Measurements from ENCODE around the gene GNAL.

Gene GNAL

DNA sequence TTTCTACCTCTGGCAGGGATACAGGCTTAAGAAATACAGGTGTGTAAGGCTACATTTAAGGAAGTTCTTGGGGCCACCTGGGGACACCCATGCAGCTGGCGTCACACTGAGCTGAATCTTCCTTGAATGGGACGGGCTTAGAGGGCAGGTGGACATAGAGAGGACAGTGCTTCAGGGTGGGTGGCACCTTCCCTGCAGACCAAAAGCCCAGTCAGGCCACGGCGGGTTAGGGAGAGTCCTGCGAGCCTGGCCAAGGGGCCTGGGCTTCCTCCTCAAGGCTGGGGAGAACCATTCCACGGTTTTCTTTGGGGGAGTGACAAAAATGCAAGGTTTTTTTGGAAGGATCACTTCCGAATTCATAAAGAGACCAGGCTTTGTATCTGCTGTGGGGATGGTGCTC, 73.4 kb downstream of the GNAL start:
- DNase-seq (ENCODE audit: low read depth): no peak

DNA sequence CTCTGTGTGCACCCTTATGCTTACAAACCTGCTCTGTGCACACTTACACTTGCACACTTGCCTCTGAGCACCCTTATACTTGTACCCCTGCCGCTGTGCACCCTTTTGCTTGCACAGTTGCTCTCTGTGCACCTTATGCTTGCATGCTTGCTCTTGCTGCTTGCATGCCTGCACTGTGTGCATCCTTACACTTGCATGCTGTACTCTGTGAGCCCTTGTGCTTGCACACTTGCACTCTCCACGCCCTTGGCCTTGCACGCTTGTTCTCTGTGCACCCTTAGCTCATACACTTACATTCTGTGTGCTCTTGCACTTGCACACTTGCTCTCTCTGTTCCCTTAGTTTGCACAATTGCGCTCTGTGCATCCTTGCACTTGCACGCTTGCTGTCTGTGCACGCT, 78.3 kb downstream of the GNAL start:
- DNase-seq (ENCODE audit: low read depth): no peak

DNA sequence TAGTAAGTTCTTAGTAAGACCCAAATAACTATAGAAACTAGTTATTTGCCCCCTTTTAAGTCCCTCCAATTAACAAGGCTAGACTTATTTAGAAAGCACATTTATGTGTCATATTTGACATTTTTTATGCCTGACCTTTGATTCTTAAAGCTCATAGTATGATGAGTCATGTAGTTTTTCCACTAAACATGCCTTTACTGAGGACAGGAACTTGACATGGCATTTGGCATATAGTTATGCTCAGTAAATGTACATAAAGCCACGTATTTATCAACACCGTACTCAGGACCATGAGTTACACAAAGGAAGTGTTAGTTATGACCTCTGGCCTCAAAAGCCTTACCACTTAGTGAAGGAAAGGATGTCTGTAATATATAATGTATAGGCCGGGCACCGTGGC, 78.9 kb downstream of the GNAL start:
- no peak for DNase-seq (ENCODE audit: low read depth)

DNA sequence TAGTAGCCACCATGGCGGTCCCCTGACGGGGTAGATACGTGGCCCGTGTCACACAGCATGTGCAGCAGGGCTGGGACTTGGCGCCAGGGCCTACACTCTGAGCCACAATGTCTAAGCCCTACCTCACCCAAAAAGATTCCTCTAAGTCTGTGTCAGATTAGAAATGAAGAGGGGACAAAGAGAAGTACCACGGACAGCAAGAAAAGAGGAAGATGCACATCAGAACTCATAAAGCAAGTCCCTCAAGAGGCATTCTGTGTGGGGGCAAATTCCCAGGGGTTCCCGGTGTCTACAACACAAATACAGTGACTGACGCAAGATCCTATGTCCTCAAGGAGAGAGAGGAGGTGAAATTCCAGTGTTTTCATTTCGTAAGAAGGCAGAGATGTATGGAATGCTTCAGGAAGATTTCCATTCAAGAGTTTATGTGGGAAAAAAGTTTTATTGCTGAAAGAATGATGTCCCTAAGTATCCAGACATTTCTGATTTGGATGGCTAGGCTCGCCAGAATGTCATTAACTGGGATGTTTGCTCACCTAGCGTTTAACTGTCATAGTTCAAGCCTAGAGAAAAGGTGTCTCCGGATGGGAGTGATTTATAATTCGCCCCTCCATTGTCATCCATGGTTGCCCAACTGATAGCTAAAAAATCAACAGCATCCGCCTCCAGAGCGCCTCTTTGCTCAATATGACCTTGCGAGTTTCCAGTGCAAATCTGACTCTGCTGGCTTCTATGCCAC, 86.5 kb downstream of the GNAL start:
- no peak for DNase-seq (ENCODE audit: low read depth)

DNA sequence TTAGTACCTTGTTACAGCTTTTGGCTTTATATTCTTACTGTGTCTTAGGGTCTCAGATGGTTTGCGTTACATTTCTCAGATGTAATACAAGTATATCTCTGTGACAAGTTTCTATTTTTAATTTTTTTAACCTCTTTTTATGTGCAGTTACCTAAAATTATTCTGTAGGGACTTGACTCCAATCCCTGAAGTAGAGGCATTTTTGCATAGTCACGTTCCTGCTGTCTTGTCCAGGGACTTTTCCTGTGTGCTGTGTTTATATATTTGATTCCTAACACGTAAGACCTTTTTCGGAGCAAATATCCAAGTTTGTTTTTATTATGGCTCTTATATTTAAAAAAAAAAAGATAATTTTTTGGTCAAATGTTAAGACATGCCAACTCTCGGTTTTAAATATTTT, 91.0 kb downstream of the GNAL start:
- no peak for DNase-seq (ENCODE audit: low read depth)

DNA sequence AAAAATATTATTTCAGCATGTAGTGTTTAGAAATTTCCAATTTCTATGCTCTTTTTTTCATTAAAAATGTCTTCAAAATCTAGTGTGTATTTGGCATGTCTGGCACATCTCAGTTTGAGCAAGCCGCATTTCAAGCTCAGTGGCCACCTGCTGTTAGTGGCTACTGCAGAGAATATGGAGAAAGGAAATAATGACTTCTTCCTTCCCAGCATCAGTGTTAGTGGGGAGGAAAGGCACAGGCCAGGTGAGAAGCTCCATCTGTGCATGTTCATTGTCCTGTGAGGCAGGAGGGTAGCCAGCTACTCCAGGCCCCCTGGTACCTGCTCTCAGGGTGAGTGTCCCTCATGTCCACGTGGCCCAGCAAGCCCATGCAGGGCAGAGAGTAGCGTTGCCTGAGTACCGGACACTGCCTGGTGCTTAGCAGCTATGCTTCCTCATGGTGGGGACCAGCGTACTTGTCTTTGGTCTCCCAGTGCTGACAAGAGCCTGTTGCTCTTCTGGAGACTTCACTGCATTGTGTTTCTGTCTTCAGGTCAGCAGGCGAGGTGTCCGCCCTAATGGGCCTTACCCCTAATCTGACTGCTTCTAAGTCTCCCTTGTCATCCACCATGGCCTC, 94.8 kb downstream of the GNAL start:
- no peak for DNase-seq (ENCODE audit: low read depth)

DNA sequence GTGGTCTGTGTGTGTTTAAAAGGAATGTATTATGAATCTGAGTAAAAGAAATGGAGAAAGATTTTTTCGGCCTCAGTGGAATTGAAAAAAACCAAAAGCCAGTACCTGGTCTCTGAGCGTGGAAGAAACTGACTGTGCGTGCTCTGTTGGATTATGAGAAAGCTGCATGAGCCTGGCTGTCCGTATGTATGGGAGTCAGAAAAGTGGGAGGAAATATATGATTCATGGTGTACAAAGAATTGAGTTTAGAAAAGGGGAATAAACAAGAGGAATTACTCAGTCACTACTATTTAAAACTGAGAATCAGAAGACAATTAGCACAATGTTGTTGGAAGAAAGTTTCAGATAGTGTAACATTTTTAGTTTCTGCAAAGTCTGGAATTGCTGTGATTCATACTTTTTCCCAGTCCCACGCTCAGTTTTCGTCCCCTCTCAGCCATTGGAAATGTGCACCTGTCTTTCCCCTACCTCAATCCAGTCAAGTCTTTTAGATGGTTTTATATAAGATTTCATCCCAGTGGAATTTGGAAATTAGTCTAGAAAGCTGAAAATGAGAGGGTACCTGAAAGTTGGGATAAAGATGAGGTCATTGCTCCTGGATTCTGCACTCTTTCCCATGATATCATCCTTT, 95.7 kb downstream of the GNAL start:
- DNase-seq (ENCODE audit: low read depth): no peak

DNA sequence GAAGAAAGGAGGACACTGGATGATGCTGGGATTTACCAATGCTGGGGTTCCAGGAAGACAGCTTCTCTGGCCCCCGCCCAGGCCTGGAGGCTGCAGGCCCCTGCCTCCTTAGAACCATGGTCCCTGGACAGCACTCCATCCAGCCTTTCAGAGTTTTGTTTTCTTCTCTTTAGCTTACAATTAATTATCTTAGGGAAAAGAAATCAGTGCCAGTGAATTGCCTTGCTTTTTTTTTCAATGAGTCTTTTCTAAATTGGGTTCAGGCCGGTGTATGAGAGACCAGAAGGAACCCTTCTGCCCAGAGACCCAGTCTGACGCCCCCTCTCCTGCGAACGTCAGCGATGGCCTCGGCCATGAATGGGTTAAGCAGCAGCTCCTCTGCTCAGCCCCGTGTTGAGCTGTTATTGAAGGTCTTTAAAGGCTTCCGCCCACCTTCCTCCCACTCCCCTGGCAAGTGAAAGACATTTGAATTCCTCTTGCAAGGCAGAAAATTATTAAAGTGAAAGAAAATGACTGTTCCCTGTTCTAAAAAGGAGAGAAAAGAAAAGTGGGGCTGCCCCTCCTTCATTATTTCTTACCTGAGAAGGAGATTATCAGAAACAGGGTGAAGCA, 96.5 kb downstream of the GNAL start:
- DNase-seq (ENCODE audit: low read depth): no peak

DNA sequence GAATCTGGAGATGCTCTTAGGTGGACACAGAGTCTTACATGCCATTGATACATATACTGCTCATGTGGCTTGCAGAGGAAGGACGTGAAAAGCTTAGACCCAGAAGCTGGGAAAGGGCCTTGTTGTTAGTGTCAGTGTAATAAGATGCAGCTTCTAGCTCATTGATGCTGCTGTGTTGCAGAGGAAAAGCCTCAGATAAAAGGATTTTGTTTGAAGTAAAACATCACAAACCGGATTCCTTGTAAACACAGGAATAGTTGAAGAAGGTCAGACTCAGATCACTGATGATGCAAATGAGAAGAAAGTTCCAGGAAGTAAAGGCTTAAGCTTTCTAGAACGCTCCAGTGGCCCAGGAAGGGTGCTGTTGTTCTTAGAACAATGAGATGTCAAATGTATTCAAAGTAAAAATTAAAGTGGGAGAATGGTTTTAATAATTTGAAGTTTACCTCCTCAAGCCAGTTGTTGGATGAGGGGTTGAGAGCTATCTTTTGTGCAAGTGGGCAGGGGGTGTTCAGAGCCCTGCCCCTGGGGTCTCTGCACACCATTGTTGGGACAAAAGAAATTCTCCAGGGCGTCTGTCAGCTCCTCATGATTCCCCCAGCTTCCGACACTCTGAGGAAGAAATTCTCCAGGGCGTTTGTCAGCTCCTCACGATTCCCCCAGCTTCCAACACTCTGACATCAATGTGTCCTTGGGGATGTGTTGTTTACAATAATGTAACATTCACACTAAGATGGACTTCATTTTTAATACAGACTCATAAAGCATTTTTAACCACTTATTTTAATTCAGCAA, 100.8 kb downstream of the GNAL start:
- DNase-seq (ENCODE audit: low read depth): no peak

DNA sequence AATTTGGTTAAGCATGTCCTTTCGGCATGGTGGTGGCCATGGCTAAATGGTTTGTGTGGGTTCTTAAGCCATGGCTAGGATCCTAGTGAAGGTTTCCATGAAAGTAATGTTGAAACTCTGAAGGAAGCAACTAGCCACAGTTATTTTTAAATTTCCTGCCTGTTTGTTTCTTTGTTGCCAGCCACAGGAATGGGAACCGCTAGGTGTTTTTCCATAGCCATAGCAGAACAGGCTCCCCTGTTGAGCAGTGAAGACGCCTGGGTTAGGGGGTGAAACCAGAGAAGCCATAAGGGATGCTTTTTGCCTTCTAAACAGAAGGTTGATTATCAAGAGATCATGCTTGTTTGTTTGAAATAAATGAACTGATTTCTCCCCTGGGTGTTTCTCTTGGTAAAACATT, 102.1 kb downstream of the GNAL start:
- no peak for DNase-seq (ENCODE audit: low read depth)

DNA sequence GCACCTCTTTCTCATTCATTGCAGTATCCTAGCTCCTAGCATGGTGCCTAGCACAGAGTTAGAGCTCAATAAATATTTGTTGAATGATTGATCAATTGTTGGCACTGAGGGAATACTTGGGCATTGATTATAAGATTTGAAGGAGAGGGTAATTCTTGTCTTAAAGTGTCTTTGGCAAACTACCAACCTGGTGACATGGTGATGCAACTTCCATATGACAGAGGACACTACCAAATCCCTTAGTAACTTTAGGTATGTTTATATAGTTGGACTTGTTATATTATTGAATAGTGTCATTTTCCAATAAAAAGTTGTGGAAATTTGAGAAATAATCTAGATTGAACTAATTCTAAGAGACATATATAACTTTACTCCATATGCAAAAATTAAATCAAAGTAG, 103.6 kb downstream of the GNAL start:
- DNase-seq (ENCODE audit: low read depth): no peak

DNA sequence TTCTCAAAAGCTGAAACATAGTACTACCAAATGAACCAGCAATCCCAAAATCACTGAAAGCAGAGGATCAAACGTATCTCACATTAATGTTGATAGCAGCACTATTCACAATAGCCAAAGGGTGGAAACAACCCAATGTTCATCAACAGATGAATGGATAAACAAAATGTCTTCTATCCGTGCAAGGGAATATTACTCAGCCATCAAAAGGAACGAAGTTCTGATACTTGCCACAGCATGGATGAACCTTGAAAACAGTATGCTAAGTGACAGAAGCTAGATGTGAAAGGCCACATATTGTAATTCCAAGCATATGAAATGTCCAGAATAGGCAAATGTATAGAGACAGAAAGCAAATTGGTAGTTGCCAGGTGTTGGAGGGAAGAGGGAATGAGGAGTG, 105.1 kb downstream of the GNAL start:
- no peak for DNase-seq (ENCODE audit: low read depth)

DNA sequence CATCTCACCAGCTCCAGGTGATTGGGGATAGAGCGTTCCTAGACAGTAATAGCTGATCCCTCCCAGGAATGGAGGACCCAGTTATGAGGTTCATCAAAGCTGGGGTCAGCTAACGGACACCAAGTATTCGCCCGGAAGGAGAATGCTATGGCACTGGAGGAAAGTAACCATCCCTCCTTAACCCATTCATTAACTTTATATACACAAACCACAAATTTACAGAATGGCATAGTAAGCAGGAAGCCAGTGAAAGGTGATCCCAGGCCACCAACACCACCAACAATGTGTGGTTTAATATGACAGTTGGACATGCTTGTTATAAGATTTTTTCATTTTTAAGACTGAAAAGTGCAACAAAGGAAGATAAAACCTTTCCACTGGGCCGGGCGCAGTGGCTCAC, 106.9 kb downstream of the GNAL start:
- no peak for DNase-seq (ENCODE audit: low read depth)

DNA sequence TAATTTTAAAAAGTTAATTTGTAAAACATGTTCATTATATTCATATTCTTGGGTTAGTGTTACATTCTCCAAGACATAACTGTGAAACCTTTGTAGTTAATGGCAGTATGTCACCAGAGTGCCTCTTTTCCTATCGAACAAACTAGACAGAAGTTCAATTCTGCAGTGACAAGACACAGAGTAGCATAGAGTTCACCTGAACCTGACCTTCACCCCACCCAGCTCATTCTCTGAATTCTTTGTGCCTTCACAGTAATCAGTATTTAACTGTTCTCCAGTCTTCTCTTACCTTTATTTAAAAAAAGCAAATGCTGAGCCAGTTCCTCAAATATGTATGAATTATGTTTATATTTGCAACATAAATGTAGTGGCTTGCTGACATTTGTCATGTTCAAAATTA, 109.2 kb downstream of the GNAL start:
- no peak for DNase-seq (ENCODE audit: low read depth)

DNA sequence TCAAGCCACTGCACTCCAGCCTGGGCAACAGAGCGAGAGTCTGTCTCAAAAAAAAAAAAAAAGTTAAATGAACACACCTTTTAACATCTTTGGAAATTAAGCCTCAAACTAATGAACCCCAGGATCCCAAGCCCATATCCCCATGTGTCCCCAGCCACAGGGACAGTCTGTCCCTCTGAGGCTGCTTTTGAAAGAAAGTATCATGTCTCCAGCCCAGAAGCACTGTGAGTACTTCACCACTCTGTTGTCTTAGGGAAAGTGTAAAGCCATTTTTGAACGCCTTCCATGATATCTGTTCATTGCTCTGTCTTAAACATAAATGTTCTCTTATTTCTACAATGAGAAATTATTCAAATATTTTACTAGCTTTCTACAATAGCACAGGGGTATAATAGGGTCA, 110.0 kb downstream of the GNAL start:
- no peak for DNase-seq (ENCODE audit: low read depth)

DNA sequence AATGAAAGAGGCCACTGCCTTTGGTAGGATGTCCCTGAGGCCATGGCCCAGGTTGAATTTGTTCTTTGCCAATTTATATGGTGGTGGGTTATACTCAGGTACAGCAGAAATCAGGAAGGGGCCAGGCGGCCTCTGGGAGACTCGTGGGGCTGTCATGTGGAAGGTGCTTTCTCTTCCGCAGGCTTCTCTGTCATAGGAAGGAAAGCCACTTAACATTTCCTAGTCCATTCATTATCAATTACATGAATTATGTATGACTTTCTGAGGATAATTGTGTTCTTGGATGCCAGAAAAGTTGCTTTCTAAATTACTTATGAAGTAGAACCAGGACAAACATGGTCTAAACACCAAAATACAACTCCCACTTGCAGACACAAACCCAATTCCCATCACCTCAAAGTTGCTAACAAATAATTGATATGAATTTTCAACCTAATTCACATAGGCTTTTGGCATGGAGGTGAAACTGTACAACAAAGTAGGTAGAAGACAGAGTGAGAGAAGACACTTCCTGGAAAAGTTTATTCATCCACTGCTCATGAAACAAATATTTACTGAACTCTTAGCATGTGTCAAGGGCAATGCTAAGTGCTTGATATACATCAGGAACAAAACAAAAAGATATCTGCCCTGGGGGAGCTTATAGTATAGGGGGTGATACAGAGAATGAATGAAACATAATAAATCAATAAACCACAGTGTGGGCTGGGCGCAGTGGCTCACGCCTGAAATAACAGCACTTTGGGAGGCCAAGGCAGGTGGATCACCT, 111.7 kb downstream of the GNAL start:
- DNase-seq (ENCODE audit: low read depth): no peak

DNA sequence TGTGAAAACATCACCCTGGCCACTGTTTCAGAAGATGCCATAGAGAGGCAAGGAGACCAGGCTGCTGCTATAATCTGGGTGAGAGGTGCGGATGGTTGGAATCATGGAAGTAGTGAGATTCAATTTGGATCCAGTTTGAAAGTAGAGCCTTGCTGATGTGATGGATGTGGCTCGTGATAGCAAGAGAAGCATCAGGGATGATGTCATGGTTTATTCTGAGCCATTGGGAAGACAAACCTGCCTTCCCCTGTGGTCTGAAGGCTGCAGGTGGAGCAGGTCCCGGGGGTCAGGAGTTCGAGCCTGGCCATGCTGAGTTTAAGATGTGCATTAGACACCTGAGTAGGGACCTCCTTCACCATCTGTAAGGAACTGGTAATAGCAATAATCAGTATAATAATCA, 112.5 kb downstream of the GNAL start:
- no peak for DNase-seq (ENCODE audit: low read depth)

DNA sequence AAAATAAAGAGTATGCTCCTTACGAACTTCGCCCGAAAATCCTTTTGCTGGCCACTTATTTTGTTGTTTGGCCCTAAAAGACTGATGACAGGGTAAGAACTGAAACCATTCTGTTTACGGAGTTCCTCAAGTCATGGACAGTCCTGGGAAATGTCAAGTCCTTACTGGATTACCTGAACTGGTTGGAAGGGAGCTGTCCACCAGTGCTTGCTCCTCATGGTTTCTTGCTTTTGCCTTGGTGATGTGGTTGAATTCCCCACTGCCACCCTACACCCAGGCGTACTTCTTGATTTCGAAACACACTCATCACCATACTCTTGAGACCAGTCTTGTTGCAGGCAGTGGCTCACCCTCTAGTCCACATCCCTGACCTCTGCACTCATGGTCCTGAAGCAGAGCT, 113.1 kb downstream of the GNAL start:
- no peak for DNase-seq (ENCODE audit: low read depth)

DNA sequence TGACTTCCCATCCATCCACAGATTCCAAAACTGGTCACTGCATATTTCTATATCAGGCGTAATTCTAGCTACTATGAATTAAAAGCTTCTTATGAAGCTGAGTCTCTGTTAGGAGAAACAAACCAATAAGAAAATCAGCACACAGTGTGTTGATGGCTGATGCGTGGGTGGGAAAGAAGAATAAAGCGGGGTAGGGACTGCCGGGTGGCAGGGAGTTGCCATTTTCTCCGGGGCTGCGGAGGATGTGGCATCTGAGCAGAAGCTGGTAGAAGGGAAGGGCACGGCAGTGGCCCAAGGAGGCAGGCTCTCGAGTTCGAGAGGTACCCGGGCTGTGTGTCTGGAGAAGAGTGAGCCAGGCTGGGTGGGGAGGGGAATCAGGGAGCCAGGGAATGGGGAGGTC, 113.5 kb downstream of the GNAL start:
- DNase-seq (ENCODE audit: low read depth): no peak

DNA sequence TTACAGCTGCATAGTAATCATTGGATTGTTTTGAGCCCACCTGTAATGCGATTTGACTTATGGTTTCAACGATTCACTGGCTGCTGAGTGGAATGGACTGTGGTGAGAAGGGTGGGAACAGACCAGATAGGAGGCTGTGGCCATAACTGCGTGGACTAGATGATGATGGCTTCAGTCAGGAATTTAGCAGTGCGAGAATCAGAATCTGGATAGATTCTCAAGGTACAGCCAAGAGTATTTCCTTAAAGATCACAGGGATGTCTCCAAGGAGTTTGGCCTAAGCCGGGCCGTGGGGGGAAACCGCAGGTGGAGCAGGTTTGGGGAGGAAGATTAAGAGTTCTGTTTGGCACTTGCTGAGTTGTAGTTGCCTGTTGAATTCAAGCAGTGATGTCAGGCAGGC, 118.2 kb downstream of the GNAL start:
- no peak for DNase-seq (ENCODE audit: low read depth)

DNA sequence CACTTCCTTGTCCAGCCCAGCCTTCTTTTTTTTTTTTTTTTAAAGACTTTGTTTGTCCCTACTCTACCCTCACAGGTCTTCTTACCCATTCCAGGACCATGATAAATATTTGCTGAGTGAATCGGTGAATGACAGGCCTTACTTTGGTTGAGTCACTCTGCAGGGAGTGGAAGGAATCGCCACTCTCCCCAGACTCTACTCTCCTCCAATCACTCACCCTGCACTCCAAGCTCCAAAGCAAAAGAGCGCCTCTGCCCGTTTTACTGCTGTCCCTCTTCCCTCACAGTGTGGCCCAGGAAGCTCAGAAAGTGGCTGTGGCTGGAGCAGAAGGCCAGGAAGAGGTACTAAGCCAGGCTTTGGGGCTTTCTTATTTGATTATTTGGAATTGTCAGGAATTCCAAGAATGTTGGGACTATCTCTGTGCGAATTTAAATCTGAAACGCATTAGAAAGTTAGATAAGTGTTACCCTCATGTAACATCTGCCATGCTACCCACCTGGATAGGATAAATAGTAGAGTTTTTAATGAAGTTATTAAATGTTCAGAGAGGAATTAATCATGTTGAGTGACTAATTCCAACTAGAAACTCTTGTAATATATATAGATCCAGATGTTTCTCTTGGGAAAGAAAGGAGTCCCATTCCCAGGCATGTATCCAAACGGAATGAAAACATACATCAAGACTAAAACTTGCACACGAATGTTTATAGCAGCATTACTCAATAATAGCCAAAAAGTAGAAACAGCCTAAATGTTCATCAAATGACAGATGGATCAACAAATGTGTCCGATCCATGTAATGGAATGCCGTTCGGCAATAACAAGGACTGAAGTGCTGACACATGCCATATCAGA, 119.2 kb downstream of the GNAL start:
- DNase-seq (ENCODE audit: low read depth): no peak

Measured in activated T-cell treated with anti-CD3 and anti-CD28 coated beads for 48 hours (primary cell).